Measurements from ENCODE around the gene GPR180. TPM values are rescaled to one million over a fixed set of nuclear protein-coding genes. Genes with fewer than 3 reads are reported as not detected.

Gene GPR180
- total RNA-seq, 1 donor from 2014 or later = 8.2 TPM

GRCh38 chr13:94664889-94665288 is 63.2 kb downstream of the GPR180 start:
- no peak for DNase-seq (ENCODE audit: low read depth)
- no peak for TF ChIP-seq CTCF (conservative IDR thresholded peaks at IDR 0.05; ENCODE audit: low read depth, low read length)
- no peak overlapping the region for H3K4me3 ChIP-seq (ENCODE audit: low read depth, low read length)

DNA sequence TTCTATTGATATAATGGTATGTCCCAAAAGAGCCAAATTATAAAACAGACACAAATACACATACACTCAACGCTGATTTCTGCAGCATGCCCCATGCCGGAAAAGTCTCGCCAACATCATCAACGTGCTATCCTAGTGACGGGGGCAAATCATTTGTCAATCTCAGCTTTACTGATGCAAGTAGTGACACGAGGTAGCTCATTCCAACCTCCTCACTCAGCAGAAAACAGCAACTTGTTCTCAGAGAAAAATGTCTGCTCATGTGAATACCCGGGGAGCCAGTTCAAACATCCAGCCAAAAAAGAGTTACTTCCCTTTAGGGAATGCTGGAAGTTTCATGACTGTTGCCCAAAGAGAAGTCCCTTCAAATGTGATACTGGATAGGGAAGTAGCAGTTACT is 64.4 kb downstream of the GPR180 start:
- H3K4me3 ChIP-seq (ENCODE audit: low read depth, low read length) = no peak overlapping the region
- TF ChIP-seq CTCF (conservative IDR thresholded peaks at IDR 0.05; ENCODE audit: low read depth, low read length) = no peak
- no peak for DNase-seq (ENCODE audit: low read depth)

GRCh38 chr13:94667190-94667589 is 65.5 kb downstream of the GPR180 start:
- DNase-seq (ENCODE audit: low read depth) = no peak
- no peak overlapping the region for H3K4me3 ChIP-seq (ENCODE audit: low read depth, low read length)
- no peak for TF ChIP-seq CTCF (conservative IDR thresholded peaks at IDR 0.05; ENCODE audit: low read depth, low read length)

DNA sequence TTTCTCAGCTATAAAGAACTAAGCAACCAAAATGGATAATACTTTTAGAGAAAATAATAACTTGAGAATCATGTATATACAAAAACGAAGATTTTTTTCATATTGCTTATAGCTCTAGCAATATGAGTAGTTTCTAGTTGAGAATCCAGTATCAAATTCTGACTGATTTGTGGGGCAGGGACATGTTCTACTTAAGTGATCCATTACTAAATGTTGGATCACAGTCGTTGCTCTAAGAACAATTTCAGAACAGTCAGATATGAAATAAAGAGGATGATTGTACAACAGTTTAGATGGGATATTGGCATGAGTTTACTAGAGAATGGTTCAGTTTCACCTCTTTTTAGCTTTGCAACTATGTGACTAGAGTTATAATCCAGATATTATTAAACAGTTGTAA is 70.7 kb downstream of the GPR180 start:
- no peak for DNase-seq (ENCODE audit: low read depth)
- TF ChIP-seq CTCF (conservative IDR thresholded peaks at IDR 0.05; ENCODE audit: low read depth, low read length) = no peak
- no peak overlapping the region for H3K4me3 ChIP-seq (ENCODE audit: low read depth, low read length)

DNA sequence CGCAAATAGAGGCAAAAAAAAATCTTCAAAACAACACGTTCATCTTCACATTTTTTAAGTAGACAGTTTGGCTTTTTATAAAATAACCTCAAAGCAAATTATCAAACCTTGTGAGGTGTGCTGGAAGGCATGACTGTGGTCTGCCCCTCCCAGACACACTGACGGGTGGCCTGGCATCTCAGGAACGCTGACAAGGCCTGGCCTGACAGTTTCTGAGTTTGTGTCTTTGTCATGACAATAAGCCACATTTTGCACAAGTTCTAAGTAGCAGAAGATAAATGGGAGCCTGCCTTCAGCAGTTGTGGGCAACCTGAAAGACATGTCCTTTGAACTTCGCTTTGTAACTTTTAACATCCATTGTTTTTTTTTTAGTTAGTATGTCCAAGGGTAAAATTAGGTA is 72.2 kb downstream of the GPR180 start:
- no peak overlapping the region for H3K4me3 ChIP-seq (ENCODE audit: low read depth, low read length)
- TF ChIP-seq CTCF (conservative IDR thresholded peaks at IDR 0.05; ENCODE audit: low read depth, low read length) = no peak
- DNase-seq (ENCODE audit: low read depth) = no peak

DNA sequence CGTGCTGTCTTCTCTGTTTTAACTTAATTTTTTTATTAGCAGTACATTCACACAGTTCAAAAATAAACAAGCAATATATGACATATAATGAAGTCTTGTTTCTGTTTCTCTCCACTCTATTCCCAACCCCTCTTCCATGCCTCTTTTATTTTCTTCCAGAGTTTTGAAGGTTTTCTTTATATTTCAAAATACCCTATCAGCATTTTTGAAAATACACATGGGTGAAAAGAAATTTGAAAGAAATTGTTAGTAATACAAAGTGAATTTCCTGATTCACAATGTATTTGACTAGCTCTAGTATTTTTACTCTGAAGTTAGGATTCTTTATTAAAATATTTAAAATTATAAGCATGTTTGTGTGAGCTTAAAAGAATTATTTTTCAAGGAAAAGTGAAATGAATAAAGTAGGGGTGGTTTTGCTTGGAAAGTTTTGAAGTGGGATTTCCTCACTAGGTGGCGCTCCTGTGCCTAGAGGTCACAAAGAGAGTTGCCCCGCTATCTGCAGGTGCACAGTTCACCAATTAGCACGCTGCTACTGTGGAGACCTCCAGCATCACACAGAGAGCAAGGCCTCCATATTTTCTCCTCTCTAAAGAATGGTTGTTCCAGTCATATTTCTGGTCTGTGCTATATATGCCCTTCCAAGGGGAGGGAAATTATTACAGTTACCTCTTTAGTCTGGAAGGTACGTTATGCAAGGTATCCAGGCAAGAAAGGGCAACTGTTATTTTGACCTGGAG is 73.1 kb downstream of the GPR180 start:
- TF ChIP-seq CTCF (conservative IDR thresholded peaks at IDR 0.05; ENCODE audit: low read depth, low read length) = peak; percentile 88
- no peak overlapping the region for H3K4me3 ChIP-seq (ENCODE audit: low read depth, low read length)
- no peak for DNase-seq (ENCODE audit: low read depth)

- no peak for TF ChIP-seq CTCF (conservative IDR thresholded peaks at IDR 0.05; ENCODE audit: low read depth, low read length)
- DNase-seq (ENCODE audit: low read depth) = no peak
- no peak overlapping the region for H3K4me3 ChIP-seq (ENCODE audit: low read depth, low read length)
Observed at GRCh38 chr13:94677799-94678198, 76.1 kb downstream of the GPR180 start.
